Camera-type eye (tissue), 1 donor: ENCODE results near the gene SLCO2A1. TPM values are rescaled to one million over a fixed set of nuclear protein-coding genes. Genes with fewer than 3 reads are reported as not detected.

Source experiments
- total RNA-seq: library from RNA; depleted of rRNA; stranded (reverse); fragments of >200 nt; gene quantifications from one replicate; pipeline ENCODE4 v1.2.3, GENCODE V29; 2014

The SLCO2A1 gene
- 1.3 TPM for total RNA-seq

DNA sequence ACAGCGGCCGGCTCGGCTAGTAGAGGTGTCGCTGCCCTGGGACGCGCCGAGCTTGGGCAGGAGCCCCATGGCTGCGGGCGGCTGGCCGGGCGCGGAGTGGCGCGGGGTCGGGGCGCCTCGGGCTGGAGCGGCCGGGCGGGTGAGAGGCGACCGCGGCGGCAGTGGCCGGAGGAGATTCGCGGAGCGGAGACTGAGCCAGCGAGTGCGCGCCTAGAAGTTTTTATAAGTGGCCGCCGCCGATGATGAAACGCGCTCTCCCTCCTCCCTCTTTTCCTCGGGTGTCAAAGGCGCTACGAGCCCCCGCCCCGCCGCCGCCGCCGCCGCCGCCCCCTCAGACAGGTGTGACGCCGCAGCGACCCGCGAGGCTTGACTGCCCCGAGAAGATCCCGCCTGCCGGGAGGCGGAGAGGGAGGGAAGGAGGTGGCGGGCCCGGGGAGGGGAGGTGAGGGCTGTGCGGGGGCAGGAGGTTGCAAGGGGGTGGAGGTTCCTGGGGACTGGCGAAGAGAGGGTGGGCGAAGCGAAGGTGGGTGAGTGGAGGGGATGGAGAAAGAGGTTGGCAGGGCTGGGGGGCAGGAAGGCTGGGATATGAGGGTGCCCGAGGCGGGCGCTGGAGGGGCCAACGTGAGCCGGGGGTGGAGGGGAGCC, at the start of gene SLCO2A1:
SLCO2A1 (minus strand) TSS at position 192 of the 645 bp plus-strand sequence; CDS start at position 69, 123 bp downstream.

DNA sequence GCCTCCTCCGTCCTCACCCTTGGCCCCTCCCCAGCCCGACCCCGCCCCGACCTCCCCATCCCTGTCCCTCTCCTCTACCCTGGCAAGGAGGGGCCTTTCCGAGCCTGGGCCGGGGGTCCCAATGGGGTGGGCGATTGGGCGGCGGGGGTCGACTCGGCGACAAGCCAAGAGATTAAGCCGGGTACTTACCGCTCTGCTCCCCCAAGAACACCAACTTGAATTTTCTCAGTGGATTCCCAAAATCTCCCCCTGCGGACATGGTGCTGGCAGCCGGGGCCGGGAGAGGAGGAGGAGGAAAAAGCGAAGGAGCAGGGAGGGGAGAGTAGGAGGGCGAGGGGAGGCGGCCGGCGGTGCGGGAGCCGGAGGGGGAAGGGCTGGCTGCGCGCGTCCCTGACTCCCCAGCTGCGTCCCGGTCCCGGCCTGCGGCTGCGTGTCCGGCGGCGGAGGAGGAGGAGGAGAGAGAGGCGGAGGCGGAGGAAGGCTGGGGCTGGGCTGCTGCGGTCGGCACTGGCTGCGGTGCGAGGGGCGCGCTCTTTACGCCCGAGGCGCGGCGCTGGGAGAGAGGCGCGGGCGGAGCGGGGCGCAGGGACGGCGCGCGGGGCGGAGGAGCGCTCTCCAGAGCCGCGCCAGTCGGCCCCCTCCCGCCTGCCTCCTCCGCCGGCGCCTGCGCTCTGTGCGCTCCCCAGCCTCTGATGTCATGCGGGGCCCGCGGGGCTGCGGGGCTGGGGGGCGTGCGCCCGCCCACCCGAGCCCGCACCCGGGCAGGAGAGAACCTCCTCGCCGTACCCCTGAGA, 134.3 kb downstream of the SLCO2A1 start, which contains the start of gene RAB6B:
RAB6B (minus strand) TSS at position 675 of the 794 bp plus-strand sequence; CDS start at position 259, 416 bp downstream.

Other genes starting within 250 kb of the SLCO2A1 start
- gene SRPRB, start 224.1 kb downstream of the SLCO2A1 start, total RNA-seq = 45.0 TPM
- 38.7 TPM for gene RAB6B, start 134.0 kb downstream of the SLCO2A1 start, total RNA-seq
- 116 TPM for gene RYK, start 220.9 kb upstream of the SLCO2A1 start, total RNA-seq